NT2/D1 (cell line): ENCODE measurements around the gene LETM1.

Source experiments
- SUZ12 ChIP-seq: IDR thresholded peaks from 2 replicates; pipeline ENCODE4 v1.6.1; 2011; ENCODE audit not compliant: insufficient read length, insufficient read depth; ENCODE audit errors: extremely low read depth
- YY1 ChIP-seq: IDR thresholded peaks from 2 replicates; pipeline ENCODE4 v1.6.1; 2011; ENCODE audit not compliant: insufficient read length, insufficient read depth

DNA sequence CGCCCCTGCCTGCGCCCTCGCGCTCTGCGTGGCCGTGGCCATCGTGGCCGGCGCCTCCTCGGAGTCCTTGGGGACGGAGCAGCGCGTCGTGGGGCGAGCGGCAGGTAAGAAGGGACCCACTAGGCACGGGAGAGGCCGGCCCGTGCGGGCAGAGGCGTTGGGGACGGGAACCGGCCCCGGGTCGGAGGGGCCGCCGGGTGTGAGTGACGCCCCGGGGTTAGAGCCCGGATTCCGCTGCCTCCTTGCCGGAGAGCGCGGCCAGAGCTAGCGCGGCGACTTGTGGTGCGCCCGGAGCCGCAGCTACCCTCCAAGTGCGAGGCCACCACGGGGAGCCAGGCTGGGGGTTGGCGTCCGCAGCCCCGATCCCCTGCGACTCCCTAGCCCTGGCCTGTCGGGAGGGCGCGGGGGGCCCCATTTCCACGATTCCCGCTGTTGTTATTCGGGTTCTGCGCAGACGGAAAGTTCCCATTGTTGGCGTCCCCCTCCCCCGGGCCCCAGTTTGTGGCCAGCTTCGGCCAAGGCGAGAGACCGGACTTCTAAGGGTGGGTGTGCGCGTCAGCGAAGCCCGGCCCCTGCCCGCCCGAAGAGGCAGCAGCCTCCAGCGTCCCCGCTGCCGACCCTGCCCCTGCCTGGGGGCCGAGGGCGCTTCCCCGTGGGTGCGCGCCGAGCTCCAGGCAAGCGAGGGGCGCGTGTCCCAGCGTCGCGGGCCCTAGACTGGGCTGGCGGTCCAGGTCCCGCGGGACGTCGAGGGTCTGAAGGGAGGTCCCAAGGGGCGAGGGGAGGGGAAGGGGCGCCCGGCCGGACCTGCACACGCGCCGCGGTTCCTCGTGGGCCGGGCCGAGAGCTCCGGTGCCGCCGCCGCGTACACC is 61.8 kb downstream of the LETM1 start:
- TF ChIP-seq SUZ12 (no peak), YY1 (no peak)
